K562 (cell line): Measurements from ENCODE around the gene IP6K1. TPM values are rescaled to one million over a fixed set of nuclear protein-coding genes. Genes with fewer than 3 reads are reported as not detected.

Source experiments
- ATAC-seq: fragments of 200-7000 bp; cut with Tn5 transposase; 3 replicates; pipeline ENCODE4 v1.9.1; 2020; ENCODE audit warnings: moderate library complexity
- BruUV-seq: library from RNA; stranded (reverse); fragments of 400-500 nt; replicated peaks from 2 replicates; lab custom pipeline; 2021; lab: Mats Ljungman, UMichigan
- CTCF ChIA-PET: fragments of 300-600 bp; formaldehyde crosslinking; extraction: SDS; loops from one replicate; lab custom pipeline; 2021; ENCODE audit warnings: low intra/inter-chr PET ratio; lab: Yijun Ruan, JAX
- POLR2A ChIA-PET: fragments of 300-600, 350-650 bp; sonication (Branson Sonifier 250); formaldehyde crosslinking; extraction: SDS; loops from one replicate; lab custom pipeline; 2021; ENCODE audit warnings: antibody characterized with exemption, inconsistent platforms; lab: Yijun Ruan, JAX
- DNase-seq, 4 experiments: peaks; one replicate each; pipeline versions ENCODE4 v3.0.0 to v3.0.0-alpha.2; 2011 to 2018; ENCODE audit warnings: low spot score in 3 of 4, mixed read lengths in 3 of 4; ENCODE audit errors: extremely low read depth in 1 of 4
- FAIRE-seq: peaks from 2 replicates; lab custom pipeline; 2011; peaks lifted over from hg19 to GRCh38; lab: Jason Lieb, UNC
- H2AFZ ChIP-seq: 2 replicates; pipeline ENCODE4 v1.6.0; 2011; ENCODE audit warnings: low read depth, low read length, control low read depth, inconsistent platforms
- H3K27ac ChIP-seq: fragments of 200-600 bp; 3 replicates; pipeline ENCODE4 v1.8.0; 2011; ENCODE audit warnings: low read depth, mild to moderate bottlenecking, control low read depth, inconsistent platforms, low read length, moderate library complexity, mixed read lengths; ENCODE audit errors: extremely low read depth
- H3K27me3 ChIP-seq, 2 experiments: fragments of 300-600 bp in 1 of 2; 2 replicates in 1 of 2; 3 replicates in 1 of 2; pipeline versions ENCODE4 v1.6.0 to v1.8.0; 2011; ENCODE audit warnings: inconsistent platforms in 2 of 2, low read length in 2 of 2, mild to moderate bottlenecking in 1 of 2, mixed read lengths in 1 of 2, moderate library complexity in 1 of 2; ENCODE audit not compliant: control insufficient read depth in 2 of 2, insufficient read depth in 2 of 2
- H3K36me3 ChIP-seq: fragments of 300-600 bp; 3 replicates; pipeline ENCODE4 v1.8.0; 2011; ENCODE audit warnings: mild to moderate bottlenecking, low read length, inconsistent platforms; ENCODE audit not compliant: control insufficient read depth, insufficient read depth
- H3K4me1 ChIP-seq, 2 experiments: fragments of 200-600 bp in 1 of 2; replicated peaks in 1 of 2; 2 replicates in 1 of 2; 3 replicates in 1 of 2; pipeline versions ENCODE4 v1.5.1 to v1.8.0; 2011; ENCODE audit warnings: inconsistent platforms in 2 of 2, low read length in 2 of 2, mild to moderate bottlenecking in 1 of 2, mixed read lengths in 1 of 2, moderate library complexity in 1 of 2; ENCODE audit not compliant: control insufficient read depth in 2 of 2, insufficient read depth in 2 of 2
- H3K4me2 ChIP-seq: 2 replicates; pipeline ENCODE4 v1.6.1; 2011; ENCODE audit warnings: low read length, control low read depth, inconsistent platforms, mixed read lengths; ENCODE audit not compliant: insufficient read depth
- H3K4me3 ChIP-seq: fragments of 200-600 bp; sonication (generic), shearing (Covaris generic); 2 replicates; pipeline ENCODE4 v1.5.1; 2016; ENCODE audit warnings: control low read depth, inconsistent platforms
- H3K79me2 ChIP-seq: fragments of 200-600 bp; 3 replicates; pipeline ENCODE4 v1.8.0; 2011; ENCODE audit warnings: low read length, inconsistent platforms; ENCODE audit not compliant: control insufficient read depth, insufficient read depth
- H3K9ac ChIP-seq, 2 experiments: 2 replicates each; pipeline versions ENCODE4 v1.6.0 to v1.6.1; 2011; ENCODE audit warnings: low read depth in 2 of 2, low read length in 2 of 2, control low read depth in 1 of 2, inconsistent platforms in 1 of 2, mild to moderate bottlenecking in 1 of 2, mixed read lengths in 1 of 2; ENCODE audit not compliant: insufficient read depth in 1 of 2
- H3K9me1 ChIP-seq: one replicate; pipeline ENCODE4 v1.6.0; 2011; ENCODE audit warnings: inconsistent platforms, mild to moderate bottlenecking, low read length, moderate library complexity; ENCODE audit not compliant: control insufficient read depth, insufficient read depth
- H3K9me3 ChIP-seq: replicated peaks from 2 replicates; pipeline ENCODE4 v1.5.1; 2011; ENCODE audit warnings: low read depth, low read length, inconsistent platforms; ENCODE audit not compliant: control insufficient read depth, insufficient read depth
- H4K20me1 ChIP-seq: replicated peaks from 2 replicates; pipeline ENCODE4 v1.6.1; 2011; ENCODE audit warnings: low read length, inconsistent platforms, mixed read lengths; ENCODE audit not compliant: control insufficient read depth, insufficient read depth
- FOS ChIP-seq: IDR thresholded peaks from 3 replicates; pipeline ENCODE4 v1.6.1; 2011; ENCODE audit not compliant: insufficient read length; ENCODE audit errors: extremely low read depth
- GATAD2B ChIP-seq: fragments of 450-650 bp; IDR thresholded peaks from 2 replicates; pipeline ENCODE4 v1.6.1; 2017; ENCODE audit warnings: mild to moderate bottlenecking, borderline replicate concordance
- ILK ChIP-seq: fragments of 450-650 bp; IDR thresholded peaks from 2 replicates; pipeline ENCODE4 v1.6.1; 2016; ENCODE audit warnings: missing genetic modification characterization, low read depth, mild to moderate bottlenecking, missing compliant biosample characterization, moderate library complexity, borderline replicate concordance
- KLF6 ChIP-seq: fragments of 250-450 bp; sonication (Bioruptor Pico); IDR thresholded peaks from 2 replicates; pipeline ENCODE4 v1.4.0; 2020; ENCODE audit warnings: mild to moderate bottlenecking, moderate library complexity, borderline replicate concordance
- NR2C1 ChIP-seq, 2 experiments: fragments of 450-650 bp; IDR thresholded peaks; 2 replicates each; pipeline ENCODE4 v1.6.1; 2017; ENCODE audit warnings: mild to moderate bottlenecking in 2 of 2, antibody characterized with exemption in 1 of 2, inconsistent platforms in 1 of 2, missing compliant biosample characterization in 1 of 2, missing genetic modification characterization in 1 of 2
- SIN3A ChIP-seq, 2 experiments: fragments of 150-350 bp in 1 of 2; IDR thresholded peaks; 2 replicates each; pipeline ENCODE4 v1.6.1; 2011 to 2016; ENCODE audit warnings: borderline replicate concordance in 2 of 2, low read depth in 2 of 2, low read length in 2 of 2, mild to moderate bottlenecking in 2 of 2, moderate library complexity in 2 of 2; ENCODE audit not compliant: control insufficient read depth in 1 of 2
- THRB ChIP-seq: fragments of 450-650 bp; formaldehyde crosslinking; conservative IDR thresholded peaks from 2 replicates; pipeline ENCODE4 v1.4.0; 2022; ENCODE audit warnings: mild to moderate bottlenecking, missing genetic modification characterization
- ZBTB34 ChIP-seq: fragments of 250-450 bp; sonication (Bioruptor Pico); IDR thresholded peaks from 2 replicates; pipeline ENCODE4 v1.8.0; 2021; ENCODE audit warnings: mild to moderate bottlenecking, moderate library complexity
- ZBTB40 ChIP-seq, 2 experiments: fragments of 450-650 bp in 1 of 2; sonication (generic) in 1 of 2; formaldehyde crosslinking in 1 of 2; IDR thresholded peaks; 2 replicates each; pipeline versions ENCODE4 v1.7.1 to v1.9.0; 2016 to 2022; ENCODE audit warnings: inconsistent platforms in 1 of 2, mild to moderate bottlenecking in 1 of 2, missing genetic modification reagents in 1 of 2
- WGBS: fragments of 100-300 bp; shearing (Covaris generic); methylation state at CpG from one replicate; pipeline ENCODE4 v1.1.6; 2016; ENCODE audit warnings: low coverage, mixed read lengths; ENCODE audit not compliant: insufficient coverage; ENCODE audit errors: missing lambda C conversion rate; 5-methylcytosine and 5-hydroxymethylcytosine counted together
- in situ Hi-C: fragments of 300-500 bp; cut with MboI; formaldehyde crosslinking; loops from 4 replicates; pipeline ENCODE4 v1.15.0; 2018; ENCODE audit warnings: inconsistent platforms, mixed read lengths
- intact Hi-C: fragments of 100-400 bp; cut with micrococcal nuclease; formaldehyde crosslinking; loops from 2 replicates; pipeline ENCODE4 v1.14.2; 2022
- polyA plus RNA-seq, 8 experiments: library from polyadenylated mRNA; depleted of rRNA in 4 of 8; stranded (reverse) in 5 of 8; unstranded in 3 of 8; fragments of >200 nt; fragmentation: Nextera tagmentation in 2 of 8; fragmentation: Illumina TruSeq in 1 of 8; extraction: Ambion mirVana in 2 of 8; extraction: Trizol in 1 of 8; gene quantifications; 2 replicates each; pipeline versions ENCODE4 v1.2.1 to v1.2.3, GENCODE V29; 2011 to 2014; ENCODE audit warnings: inconsistent platforms in 1 of 8, missing spikeins in 1 of 8
- total RNA-seq, 7 experiments: library from RNA; depleted of rRNA in 6 of 7; stranded (reverse); fragments of >200 nt in 6 of 7; fragmentation: Illumina TruSeq in 2 of 7; extraction: Trizol in 2 of 7; gene quantifications; 2 replicates each; pipeline versions ENCODE4 v1.2.1 to v1.2.3, GENCODE V29; 2011 to 2021; ENCODE audit warnings: low replicate concordance in 1 of 7

The IP6K1 gene
- total and polyA plus RNA-seq, 9 of the 15 experiments (the other 6 are each of a cell fraction or from before 2014, with no cell fraction given): 0.46 to 29.2 (median 13.1) TPM

GRCh38 chr3:49794431-49794830 lies 8.1 kb upstream of the IP6K1 start:
- POLR2A ChIA-PET: interaction anchor here (1.1 kb wide), 1 partner anchor 8 kb away, joined by 5 read pairs; the partner anchor contains the start of gene IP6K1
- BruUV-seq: no TSS peak
- intact Hi-C loops (no loop called here), in situ Hi-C loops (no loop called here)
- ATAC-seq (no peak), FAIRE-seq (no peak), DNase-seq (peak in 1 of 4 experiments; percentile 1)
- WGBS: 10% methylated on average over 3 of the region's 4 CpGs
- Histone ChIP-seq H3K79me2 (no peaks in the 10 kb centered on the region), H3K4me3 (no peak overlapping the region), H3K9me1 (no peaks in the 10 kb centered on the region), H3K36me3 (no peaks in the 10 kb centered on the region), H3K27me3 (no peaks in the 10 kb centered on the region), H3K9me3 (no peaks in the 10 kb centered on the region), H3K9ac (no peak overlapping the region), H3K27ac (no peak overlapping the region), H4K20me1 (no peaks in the 10 kb centered on the region), H3K4me1 (peaks cover 7 to 10% of the 10 kb centered on the region in 2 experiments; a peak in 3 of 5 replicates), H2AFZ (no peak overlapping the region), H3K4me2 (no peak overlapping the region)
- CTCF ChIA-PET: no interaction called here
- TF ChIP-seq THRB (CRISPR knock-in tag) (no peak), SIN3A (IDR thresholded peaks at IDR 0.05; ENCODE audit: borderline replicate concordance in 2 of 2, control insufficient read depth in 1 of 2, low read depth in 2 of 2, low read length in 2 of 2) (no peak), FOS (no peak), ZBTB34 (CRISPR knock-in tag) (no peak), NR2C1 (IDR thresholded peaks at IDR 0.05) (no peak), NR2C1 (tag; IDR thresholded peaks at IDR 0.05) (no peak), KLF6 (no peak), ILK (tag) (no peak), ZBTB40 (IDR thresholded peaks at IDR 0.05) (no peak), ZBTB40 (CRISPR knock-in tag; IDR thresholded peaks at IDR 0.05) (no peak), GATAD2B (no peak)
